AG20443 (cell line): Measurements from ENCODE around the gene ADAMTSL3.
"Not testable (repeated sequence)": the region's sequence is repeated elsewhere in the genome, so short reads cannot be mapped to it uniquely, and the experiment has no call there.

Experiments
- DNase-seq: peaks from one replicate; pipeline ENCODE4 v3.0.0; 2012; ENCODE audit warnings: low spot score, mixed read lengths

The ADAMTSL3 gene

DNA sequence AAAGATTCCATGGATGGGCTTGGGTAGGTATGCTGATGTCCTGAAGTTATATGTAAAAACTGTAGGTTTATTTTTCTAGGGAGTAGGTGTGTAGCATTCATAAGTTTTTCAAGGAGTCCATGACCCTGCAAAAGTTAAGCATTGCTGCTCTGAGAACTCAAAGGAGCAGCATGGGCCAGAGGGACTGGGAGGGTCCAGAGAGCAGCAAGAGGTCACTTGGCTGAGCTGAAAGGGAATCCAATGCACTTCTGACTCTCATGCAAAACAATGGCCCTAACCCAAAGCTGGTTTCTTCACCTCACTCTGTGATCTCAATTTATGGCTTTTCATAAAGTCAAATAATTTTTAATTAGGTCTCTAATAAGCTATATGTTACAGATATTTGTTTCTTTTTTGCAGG is 383.4 kb downstream of the ADAMTSL3 start:
- DNase-seq, result no peak

DNA sequence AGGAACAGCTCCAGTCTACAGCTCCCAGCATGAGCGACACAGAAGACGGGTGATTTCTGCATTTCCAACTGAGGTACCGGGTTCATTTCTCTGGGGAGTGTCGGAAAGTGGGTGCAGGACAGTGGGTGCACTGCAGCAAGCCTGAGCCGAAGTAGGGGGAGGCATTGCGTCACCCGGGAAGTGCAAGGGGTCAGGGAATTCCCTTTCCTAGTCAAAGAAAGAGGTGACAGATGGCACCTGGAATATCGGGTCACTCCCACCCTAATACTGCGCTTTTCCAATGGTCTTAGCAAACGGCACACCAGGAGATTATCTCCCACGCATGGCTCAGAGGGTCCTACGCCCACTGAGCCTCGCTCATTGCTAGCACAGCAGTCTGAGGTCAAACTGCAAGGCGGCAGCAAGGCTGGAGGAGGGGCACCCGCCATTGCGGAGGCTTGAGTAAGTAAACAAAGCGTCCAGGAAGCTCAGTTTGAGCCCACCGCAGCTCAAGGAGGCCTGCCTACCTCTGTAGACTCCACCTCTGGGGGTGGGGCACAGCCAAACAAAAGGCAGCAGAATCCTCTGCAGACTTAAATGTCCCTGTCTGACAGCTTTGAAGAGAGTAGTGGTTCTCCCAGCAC is 388.6 kb downstream of the ADAMTSL3 start:
- DNase-seq, result not testable (repeated sequence)

DNA sequence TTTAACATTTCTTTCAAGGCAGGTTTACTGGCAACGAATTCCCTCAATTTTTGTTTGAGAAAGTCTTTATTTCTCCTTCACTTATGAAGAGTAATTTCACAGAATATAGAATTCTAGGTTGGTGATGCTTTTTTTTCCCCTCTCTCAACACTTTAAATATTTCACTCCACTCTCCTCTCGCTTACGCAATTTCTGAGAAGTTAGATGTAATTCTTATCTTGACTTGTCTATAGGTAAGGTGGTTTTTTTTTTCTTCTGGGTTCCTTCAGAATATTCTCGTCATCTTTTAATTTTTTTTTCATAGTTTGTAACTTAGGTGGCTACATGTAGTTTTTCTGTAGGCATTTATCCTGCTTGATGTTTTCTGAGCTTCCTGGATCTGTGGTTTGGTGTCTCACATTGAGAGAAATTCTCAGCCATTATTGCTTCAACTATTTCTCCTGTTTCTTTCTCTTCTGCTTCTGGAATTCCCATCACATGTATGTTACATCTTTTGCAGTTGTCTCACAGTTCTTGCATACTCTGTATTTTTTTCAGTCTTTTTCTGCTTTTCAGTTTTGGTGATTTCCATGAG is 392.2 kb downstream of the ADAMTSL3 start:
- DNase-seq, result no peak

DNA sequence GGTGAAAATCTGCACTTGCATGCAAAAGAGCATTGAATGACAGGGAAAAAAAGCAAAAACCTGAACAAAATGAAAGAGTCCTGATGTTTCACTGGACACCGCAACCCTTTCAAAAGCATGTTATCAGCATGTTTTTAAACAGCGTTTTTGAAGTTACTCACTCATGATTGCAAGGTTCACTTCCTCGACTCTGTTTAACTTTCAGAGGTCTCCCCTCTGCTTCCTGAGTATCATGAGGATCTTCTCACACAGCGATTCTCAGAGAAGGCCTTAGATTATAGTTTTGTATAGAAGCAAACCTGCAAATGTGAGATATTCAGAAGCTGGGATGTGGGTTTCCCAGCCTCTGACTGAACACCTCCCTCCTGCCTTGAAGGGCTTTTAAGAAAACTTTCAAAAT is 395.6 kb downstream of the ADAMTSL3 start:
- DNase-seq, result not testable (repeated sequence)

DNA sequence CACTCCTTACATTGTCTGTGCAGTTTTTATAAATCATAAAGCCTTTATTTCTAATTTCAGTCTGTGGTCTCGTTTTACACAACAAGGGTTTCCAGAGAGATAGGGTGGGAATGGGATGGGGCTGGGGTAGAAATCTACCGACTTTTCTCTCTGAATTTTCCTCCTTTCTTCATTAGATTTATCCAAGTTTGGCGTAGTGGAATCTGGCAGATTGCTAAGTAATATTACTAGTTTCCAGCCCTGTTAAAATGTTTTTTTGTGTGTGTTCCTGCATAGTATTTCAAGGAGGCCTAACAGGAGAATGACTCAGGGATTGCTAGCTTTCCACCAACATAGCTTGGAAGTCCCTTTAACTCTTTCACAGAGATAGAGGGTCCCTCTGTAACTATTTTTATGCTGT is 396.2 kb downstream of the ADAMTSL3 start:
- no peak for DNase-seq

DNA sequence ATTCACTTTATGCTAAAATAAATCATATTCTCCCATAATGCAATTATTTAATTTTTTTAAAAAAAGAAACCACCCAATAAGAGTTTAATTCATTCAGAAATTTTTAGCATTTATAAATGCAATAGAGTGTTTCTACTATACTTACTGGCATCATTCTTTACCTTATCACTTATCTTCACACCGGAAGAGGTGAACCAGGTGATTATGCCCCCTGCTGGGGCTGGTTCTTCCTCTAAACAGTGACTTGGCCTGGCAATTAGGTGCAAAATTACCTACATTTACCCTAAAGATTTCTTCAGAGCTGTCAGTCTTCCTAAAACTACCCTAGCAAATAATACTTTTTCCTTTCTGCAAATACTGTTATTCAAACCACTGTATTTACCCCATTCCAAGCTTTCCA is 397.2 kb downstream of the ADAMTSL3 start:
- not testable (repeated sequence) for DNase-seq

DNA sequence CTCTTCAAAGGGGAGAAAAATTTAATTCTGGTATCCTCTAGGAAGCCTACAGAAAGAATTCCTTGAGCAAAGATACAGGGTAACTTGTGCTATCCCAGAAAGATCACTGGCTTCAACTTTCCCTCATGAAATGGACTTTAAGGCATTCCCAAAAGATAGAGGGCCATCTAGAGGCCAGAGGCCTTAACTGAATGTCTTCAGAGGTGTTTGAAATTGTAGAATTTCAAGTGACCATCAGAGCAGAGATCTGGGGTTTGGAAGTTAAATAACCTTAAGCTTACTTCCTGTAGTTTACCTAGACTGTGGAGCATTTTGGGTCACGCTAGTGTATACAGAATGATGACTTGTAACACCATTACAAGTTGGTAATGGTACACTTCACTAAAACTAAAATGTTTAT is 400.6 kb downstream of the ADAMTSL3 start:
- not testable (repeated sequence) for DNase-seq

DNA sequence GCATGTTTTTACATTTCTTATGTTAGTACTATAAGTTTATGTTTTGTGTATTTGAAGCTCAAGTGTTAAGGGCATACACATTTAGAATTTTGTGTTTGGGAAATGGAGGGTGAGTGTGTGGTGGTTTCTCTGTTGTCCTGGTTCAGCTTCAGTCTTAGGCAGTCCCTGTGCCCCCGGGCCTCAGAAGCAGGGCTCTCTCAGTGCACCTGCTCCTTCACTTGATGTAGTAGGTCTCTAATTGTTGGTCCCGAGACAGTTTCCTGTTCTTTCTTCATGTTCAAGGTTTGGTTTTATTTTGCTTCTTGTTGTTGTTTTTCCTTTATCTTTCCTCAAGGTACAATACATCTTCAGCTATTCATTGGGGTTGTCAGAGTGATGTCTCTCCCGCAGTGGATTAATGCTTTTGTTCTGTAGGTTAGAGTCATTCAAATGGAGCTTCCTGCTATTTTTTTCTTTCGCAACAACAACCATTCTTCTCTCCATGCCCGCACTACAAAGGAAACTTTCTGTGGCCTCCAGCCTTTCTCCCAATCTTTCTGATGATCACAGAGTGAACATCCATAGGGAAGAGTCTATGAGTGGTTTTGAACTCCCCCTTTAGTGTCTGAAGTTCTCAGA is 403.9 kb downstream of the ADAMTSL3 start:
- no peak for DNase-seq

DNA sequence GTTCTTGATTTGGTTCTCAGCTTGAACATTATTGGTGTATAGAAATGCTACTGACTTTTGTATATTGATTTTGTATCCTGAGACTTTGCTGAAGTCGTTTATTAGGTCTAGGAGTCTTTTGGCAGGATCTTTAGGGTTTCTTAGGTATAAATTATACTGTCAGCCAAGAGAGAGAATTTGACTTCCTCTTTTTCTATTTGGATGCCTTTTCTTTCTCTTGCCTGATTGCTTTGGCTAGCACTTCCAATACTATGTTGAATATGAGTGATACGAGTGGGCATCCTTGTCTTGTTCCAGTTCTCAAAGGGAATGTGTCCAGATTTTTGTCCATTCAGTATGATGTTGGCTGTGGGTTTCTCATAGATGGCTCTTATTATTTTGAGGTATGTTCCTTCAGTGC is 409.8 kb downstream of the ADAMTSL3 start:
- DNase-seq, result not testable (repeated sequence)

DNA sequence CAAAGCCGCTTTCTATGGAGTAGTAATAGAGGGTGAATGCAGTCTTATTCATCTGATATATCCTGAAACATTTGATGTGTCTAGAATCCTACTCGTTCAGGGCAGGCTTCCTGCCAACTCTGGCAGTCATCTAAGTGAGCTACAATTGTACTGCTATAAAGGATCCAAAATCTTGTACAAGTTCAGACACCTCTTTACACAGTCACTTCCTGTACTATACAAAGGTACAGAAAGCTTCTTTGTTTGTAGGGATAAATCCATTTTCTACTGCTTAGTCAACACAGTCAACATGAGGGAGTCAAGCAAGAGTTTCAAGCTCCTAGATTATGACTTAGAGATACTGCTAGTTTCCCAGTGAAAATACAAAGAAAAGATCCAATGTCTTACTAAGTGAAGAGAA is 414.8 kb downstream of the ADAMTSL3 start:
- DNase-seq, result not testable (repeated sequence)

DNA sequence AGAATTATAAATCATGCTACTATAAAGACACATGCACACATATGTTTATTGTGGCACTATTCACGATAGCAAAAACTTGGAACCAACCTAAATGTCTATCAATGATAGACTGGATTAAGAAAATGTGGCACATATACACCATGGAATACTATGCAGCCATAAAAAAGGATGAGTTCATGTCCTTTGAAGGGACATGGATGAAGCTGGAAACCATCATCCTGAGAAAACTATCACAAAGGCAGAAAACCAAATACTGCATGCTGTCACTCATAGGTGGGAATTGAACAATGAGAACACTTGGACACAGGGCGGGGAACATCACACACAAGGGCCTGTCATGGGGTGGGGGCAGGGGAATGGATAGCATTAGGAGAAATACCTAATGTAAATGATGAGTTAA is 424.1 kb downstream of the ADAMTSL3 start:
- DNase-seq, result not testable (repeated sequence)

DNA sequence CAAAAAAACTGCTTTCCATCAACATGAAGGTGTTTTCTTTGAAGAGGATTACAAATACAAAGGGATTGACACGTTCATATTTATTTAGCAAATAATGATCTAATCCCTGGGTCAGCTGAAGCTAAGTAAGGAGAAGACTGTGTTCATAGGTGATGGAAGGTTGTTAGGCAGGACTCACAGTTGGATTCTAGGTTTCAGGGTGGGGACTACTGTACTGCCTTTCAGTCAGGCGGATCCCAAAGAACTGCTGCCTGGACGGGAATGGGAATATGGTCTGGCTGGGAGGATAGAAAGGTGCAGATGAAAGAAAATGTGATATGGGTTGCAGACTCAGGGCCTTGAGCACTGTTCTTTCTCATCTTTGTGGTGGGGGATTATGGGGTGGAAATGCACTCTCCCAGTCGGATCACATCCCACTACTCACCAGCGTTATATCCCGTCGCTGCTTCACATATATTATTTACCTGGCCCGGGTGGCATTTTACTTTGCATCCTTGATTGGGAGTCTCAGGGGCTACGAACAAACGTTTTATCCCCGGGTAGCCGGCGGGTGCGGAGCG is 425.5 kb downstream of the ADAMTSL3 start:
- not testable (repeated sequence) for DNase-seq

DNA sequence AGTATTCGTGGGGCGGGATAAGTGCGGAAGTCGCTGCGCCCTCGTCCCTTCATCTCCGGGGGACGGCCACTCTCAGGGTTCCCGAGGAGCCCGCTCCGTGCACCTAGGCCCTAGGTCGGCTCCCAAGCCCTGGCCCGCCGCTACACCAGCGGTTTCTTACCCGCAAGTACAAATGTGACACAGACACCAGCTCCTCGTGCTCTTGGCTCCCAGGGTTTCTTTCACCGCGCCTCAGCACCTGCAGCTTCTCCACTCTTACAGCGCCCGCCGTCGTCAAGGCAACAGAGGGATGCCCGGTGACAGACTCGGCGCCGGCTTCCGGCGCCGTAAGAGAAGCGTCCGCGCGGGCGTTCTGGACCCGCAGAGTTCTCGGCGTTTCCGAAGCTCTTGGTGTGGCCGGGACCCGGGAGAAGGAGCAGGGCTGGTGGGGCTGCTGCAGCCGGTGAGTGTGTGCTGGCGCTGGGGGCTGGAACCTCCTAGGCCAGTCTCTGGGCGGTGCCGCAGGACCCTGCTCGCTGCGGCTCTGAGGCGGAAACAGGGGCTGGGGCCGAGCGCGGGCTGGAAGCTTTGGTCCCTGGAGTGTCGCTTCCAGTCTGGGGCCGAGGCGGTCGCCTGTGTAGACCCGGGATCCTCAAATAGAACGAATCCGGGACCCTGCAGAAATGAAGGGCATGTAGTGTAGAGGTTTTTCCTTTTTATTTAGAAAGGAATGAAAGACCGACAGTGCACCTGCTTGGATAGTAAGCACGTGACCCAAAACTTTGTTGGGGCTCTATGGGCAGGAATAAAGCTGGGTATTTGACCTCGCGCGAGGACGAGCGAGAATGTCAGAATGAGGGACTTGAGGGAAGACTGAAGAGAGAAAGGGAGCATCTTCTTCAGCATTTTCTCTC is 426.2 kb downstream of the ADAMTSL3 start:
- peak; percentile 21 for DNase-seq

DNA sequence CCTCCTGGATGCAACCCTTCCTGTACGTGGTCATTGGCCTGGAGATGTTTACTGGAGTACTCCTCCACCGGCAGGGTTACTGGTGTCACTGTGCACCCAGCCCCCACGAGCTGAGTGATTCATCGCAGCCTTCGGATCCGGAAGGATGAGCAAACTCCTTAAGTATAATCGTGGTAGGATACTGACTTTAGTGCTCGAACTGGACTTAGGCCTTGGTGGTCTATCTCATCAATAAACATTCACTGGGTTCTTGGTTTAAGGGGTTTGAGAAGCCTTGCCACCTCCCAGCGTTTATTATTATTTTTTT is 426.8 kb downstream of the ADAMTSL3 start:
- peak; percentile 17 for DNase-seq

DNA sequence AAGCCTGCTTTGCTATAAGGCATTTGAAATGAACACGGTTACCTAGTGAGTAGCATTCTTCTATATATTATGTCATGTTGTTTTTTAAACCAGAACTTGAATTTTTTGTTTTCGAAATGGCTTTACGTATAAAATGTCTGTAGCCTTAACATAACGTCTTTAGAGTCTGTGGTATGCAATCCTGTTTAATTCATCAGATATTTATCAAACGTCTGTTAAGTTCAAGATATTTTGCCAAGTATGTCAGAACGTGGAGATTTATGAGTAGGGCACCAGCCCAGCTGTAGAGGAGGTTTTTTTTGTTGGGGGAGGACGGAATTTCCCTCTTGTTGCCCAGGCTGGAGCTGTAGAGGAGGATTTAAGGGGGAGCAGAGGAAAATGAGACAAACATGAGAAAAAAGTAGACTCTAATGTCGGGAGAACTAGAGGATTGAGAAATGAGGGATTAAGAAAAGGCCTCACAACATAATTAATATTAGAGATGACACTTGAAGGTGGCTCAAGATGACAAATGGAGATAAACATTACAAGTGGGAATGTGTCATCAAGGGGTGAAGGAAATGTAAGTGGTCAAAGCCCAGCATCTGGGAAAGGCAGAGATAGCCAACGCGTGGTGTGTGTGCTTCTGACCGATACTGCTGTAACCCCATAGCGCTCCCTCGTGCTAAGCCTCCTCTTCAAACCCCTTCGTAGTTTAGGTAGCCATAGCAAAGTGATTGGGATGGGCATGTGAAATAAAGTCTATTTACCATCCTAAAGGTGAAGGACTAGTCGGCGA is 427.7 kb downstream of the ADAMTSL3 start:
- no peak for DNase-seq

DNA sequence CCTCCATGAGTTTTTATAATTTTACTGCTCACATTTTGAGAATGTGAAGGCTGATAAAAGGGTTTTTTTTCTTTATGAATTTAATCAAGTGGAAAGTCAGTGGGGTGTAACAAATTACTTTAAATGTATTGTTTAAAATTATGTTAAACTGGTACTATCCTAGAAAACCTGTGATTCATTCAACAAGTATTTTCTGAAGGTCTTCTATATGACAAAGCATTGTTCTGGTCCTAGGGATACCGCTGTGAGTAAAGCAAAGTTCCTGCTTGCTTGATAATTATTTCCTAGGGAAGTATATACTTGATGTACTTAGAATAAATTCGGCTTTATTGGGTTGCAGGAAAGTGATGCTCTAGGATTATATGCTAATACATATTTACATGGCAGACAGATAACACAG is 428.8 kb downstream of the ADAMTSL3 start:
- DNase-seq, result no peak

DNA sequence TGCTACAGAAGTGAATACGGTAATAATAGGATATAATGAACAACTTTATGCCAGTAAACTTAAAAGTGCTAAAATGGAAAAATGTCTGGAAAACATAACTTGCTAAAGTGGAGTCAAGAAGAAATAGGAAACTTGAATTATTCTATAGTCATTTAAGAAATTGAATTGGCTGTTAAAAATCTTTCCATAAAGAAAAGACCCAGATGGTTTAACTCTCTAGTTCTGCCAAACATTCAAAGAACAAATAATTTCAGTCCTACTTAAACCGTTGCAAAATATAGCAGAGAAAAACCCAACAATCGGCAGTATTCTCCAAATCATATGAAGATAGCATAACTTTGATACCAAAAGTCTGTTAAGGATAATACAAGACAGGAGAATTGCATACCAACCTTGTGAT is 432.1 kb downstream of the ADAMTSL3 start:
- not testable (repeated sequence) for DNase-seq
